Measurements from ENCODE around the gene FOXJ1. TPM values are rescaled to one million over a fixed set of nuclear protein-coding genes. Genes with fewer than 3 reads are reported as not detected.

The FOXJ1 gene
- total RNA-seq, 1 donor from 2014 or later = not detected

GRCh38 chr17:76119409-76120371 lies 21.4 kb downstream of the FOXJ1 start:
- intact Hi-C loops (cut with DNase I) = loop anchor here (2.0 to 5.0 kb wide), 2 partner anchors 63 to 161 kb away; no protein-coding TSS in a partner anchor
- Histone ChIP-seq H3K27ac (no peak overlapping the region), H3K27me3 (no peaks in the 10 kb centered on the region), H3K4me1 (peaks cover 10% of the 10 kb centered on the region), H3K4me3 (no peak overlapping the region), H3K36me3 (no peaks in the 10 kb centered on the region), H3K9me3 (no peaks in the 10 kb centered on the region)
- DNase-seq (ENCODE audit: extremely low spot score in 2 of 2) = no peak
- TF ChIP-seq POLR2AphosphoS5 (IDR thresholded peaks at IDR 0.05; ENCODE audit: insufficient read depth in 1 of 2, low read depth in 1 of 2) = no peak
- TF ChIP-seq POLR2A (IDR thresholded peaks at IDR 0.05) = no peak
- TF ChIP-seq CTCF (IDR thresholded peaks at IDR 0.05) = no peak

- no peaks in the 10 kb centered on the region for H3K4me1 ChIP-seq
- no peaks in the 10 kb centered on the region for H3K9me3 ChIP-seq
- no peaks in the 10 kb centered on the region for H3K36me3 ChIP-seq
- intact Hi-C loops (cut with DNase I) = no loop called here
- H3K27me3 ChIP-seq = no peaks in the 10 kb centered on the region
- DNase-seq (ENCODE audit: extremely low spot score in 2 of 2) = no peak
- TF ChIP-seq CTCF (IDR thresholded peaks at IDR 0.05) (no peak), POLR2AphosphoS5 (IDR thresholded peaks at IDR 0.05; ENCODE audit: insufficient read depth in 1 of 2, low read depth in 1 of 2) (no peak), POLR2A (IDR thresholded peaks at IDR 0.05) (no peak)
- no peak overlapping the region for H3K27ac ChIP-seq
- H3K4me3 ChIP-seq = no peak overlapping the region
These were observed 25.8 kb downstream of the FOXJ1 start for GRCh38 chr17:76115138-76115754.

- Histone ChIP-seq H3K36me3 (no peaks in the 10 kb centered on the region), H3K4me1 (no peaks in the 10 kb centered on the region), H3K27ac (no peak overlapping the region), H3K4me3 (no peak overlapping the region), H3K27me3 (no peaks in the 10 kb centered on the region), H3K9me3 (no peaks in the 10 kb centered on the region)
- TF ChIP-seq POLR2A (IDR thresholded peaks at IDR 0.05) (no peak), POLR2AphosphoS5 (IDR thresholded peaks at IDR 0.05; ENCODE audit: insufficient read depth in 1 of 2, low read depth in 1 of 2) (no peak), CTCF (IDR thresholded peaks at IDR 0.05) (no peak)
- DNase-seq (ENCODE audit: extremely low spot score in 2 of 2) = no peak
- intact Hi-C loops (cut with DNase I) = no loop called here
These were observed 29.1 kb downstream of the FOXJ1 start for GRCh38 chr17:76111956-76112355.

GRCh38 chr17:76107509-76107908 lies 33.5 kb downstream of the FOXJ1 start:
- Histone ChIP-seq H3K27me3 (no peaks in the 10 kb centered on the region), H3K27ac (no peak overlapping the region), H3K9me3 (no peaks in the 10 kb centered on the region), H3K4me3 (no peak overlapping the region), H3K4me1 (peaks cover 16% of the 10 kb centered on the region), H3K36me3 (no peaks in the 10 kb centered on the region)
- intact Hi-C loops (cut with DNase I) = no loop called here
- DNase-seq (ENCODE audit: extremely low spot score in 2 of 2) = no peak
- TF ChIP-seq POLR2A (IDR thresholded peaks at IDR 0.05) = no peak
- TF ChIP-seq POLR2AphosphoS5 (IDR thresholded peaks at IDR 0.05; ENCODE audit: insufficient read depth in 1 of 2, low read depth in 1 of 2) = no peak

GRCh38 chr17:76106703-76107102 lies 34.3 kb downstream of the FOXJ1 start:
- TF ChIP-seq POLR2A (IDR thresholded peaks at IDR 0.05) = no peak
- TF ChIP-seq POLR2AphosphoS5 (IDR thresholded peaks at IDR 0.05; ENCODE audit: insufficient read depth in 1 of 2, low read depth in 1 of 2) = no peak
- no peak for TF ChIP-seq CTCF (IDR thresholded peaks at IDR 0.05)

More at GRCh38 chr17:76106703-76107102, 34.3 kb downstream of the FOXJ1 start:
- H3K4me1 ChIP-seq = peaks cover 24% of the 10 kb centered on the region
- no peaks in the 10 kb centered on the region for H3K9me3 ChIP-seq
- H3K27ac ChIP-seq = no peak overlapping the region
- intact Hi-C loops (cut with DNase I) = no loop called here
- no peak overlapping the region for H3K4me3 ChIP-seq
- DNase-seq (ENCODE audit: extremely low spot score in 2 of 2) = no peak
- no peaks in the 10 kb centered on the region for H3K36me3 ChIP-seq
- H3K27me3 ChIP-seq = no peaks in the 10 kb centered on the region
